Stimulated activated CD4-positive, alpha-beta T cell treated with anti-CD3 and anti-CD28 coated beads, Interleukin-12 subunit alpha, Interleukin-12 subunit beta, amount 100 ng/mL, for 4 hours (primary cell): ENCODE results near the gene GABARAPL1.

Source experiments
- DNase-seq: peaks from one replicate; pipeline ENCODE4 v3.0.0-alpha.2; 2020

The GABARAPL1 gene

GRCh38 chr12:10235761-10236631 lies 23.3 kb downstream of the GABARAPL1 start:
- peak; percentile 24 for DNase-seq

- DNase-seq: no peak
These were observed 24.0 kb downstream of the GABARAPL1 start for GRCh38 chr12:10236720-10237119.

GRCh38 chr12:10238526-10238925 lies 25.8 kb downstream of the GABARAPL1 start:
- DNase-seq: no peak

- DNase-seq: no peak
These were observed 28.6 kb downstream of the GABARAPL1 start for GRCh38 chr12:10241290-10241689.

- no peak for DNase-seq
These were observed 29.1 kb downstream of the GABARAPL1 start for GRCh38 chr12:10241727-10242126.

- no peak for DNase-seq
These were observed 29.9 kb downstream of the GABARAPL1 start for GRCh38 chr12:10242539-10242938.

GRCh38 chr12:10243818-10244520 lies 31.3 kb downstream of the GABARAPL1 start:
- DNase-seq: no peak

- DNase-seq: no peak
These were observed 34.9 kb downstream of the GABARAPL1 start for GRCh38 chr12:10247436-10248058.

- no peak for DNase-seq
These were observed 37.2 kb downstream of the GABARAPL1 start for GRCh38 chr12:10249690-10250455.

- DNase-seq: no peak
These were observed 39.0 kb downstream of the GABARAPL1 start for GRCh38 chr12:10251669-10252068.

GRCh38 chr12:10252201-10252600 lies 39.5 kb downstream of the GABARAPL1 start:
- DNase-seq: no peak

GRCh38 chr12:10256064-10256463 lies 43.4 kb downstream of the GABARAPL1 start:
- no peak for DNase-seq

- DNase-seq: no peak
These were observed 48.2 kb downstream of the GABARAPL1 start for GRCh38 chr12:10260927-10261326.

- DNase-seq: no peak
These were observed 55.4 kb downstream of the GABARAPL1 start for GRCh38 chr12:10268037-10268436.

- no peak for DNase-seq
These were observed 59.8 kb downstream of the GABARAPL1 start for GRCh38 chr12:10272467-10272866.
